ENCODE data around the gene MEI1. TPM values are rescaled to one million over a fixed set of nuclear protein-coding genes. Genes with fewer than 3 reads are reported as not detected.

MEI1 gene
- total and polyA plus RNA-seq, 4 experiments from 2014 or later, result 79.2 to 286 (median 118) TPM

DNA sequence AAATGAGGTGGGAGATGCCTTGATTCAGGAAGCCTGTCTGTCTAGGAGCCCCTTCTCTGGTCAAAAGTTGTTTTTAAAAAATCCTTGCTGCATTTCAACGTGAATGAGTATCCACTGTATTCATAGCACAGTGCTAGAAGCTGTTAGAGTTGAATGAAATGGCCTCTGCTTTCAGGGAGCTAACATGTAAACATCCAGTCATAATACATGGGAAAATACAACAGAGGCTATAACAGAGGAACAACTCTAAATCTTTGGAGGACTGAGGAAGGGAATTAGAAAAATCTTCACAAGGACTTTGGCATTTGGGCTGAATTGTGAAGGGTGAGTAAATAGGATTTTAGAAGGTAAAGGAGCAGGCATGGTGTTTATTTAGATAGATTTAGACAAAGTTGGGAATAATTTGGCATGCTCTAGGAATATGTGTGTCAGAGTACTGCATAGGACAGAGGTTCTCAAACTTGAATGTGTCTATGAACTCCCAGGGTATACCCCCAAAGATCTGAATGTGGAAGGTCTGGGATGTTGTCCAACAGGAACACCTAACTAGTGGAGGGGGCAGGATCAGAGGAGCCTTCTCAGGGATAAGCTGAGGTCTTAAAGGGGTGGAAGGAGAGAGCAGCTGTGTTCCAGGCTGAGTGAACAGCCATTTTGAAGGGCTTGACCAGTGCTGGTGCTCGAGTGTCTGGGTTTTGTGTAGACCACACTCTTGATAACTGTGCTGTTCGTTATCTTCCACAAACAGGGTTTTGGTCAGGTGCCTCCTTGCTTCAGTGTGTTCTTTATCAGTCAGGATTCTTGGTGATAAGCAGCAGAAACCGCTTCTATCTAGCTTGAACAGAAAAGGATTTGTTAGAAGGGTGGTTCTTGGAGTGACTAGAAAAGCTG, 146.3 kb downstream of the MEI1 start:
- Histone ChIP-seq H3K4me1 (ENCODE audit: insufficient read depth, low read length) (peaks cover 58% of the 10 kb centered on the region), H3K4me3 (ENCODE audit: low read length in 2 of 2) (no peak overlapping the region), H3K27ac (ENCODE audit: low read depth, low read length) (no peak overlapping the region), H3K9me3 (ENCODE audit: control insufficient read depth in 1 of 2, low read length in 2 of 2) (no peaks in the 10 kb centered on the region), H3K27me3 (ENCODE audit: insufficient read depth, low read length) (no peaks in the 10 kb centered on the region), H3K36me3 (ENCODE audit: insufficient read depth, low read length) (no peaks in the 10 kb centered on the region)
- no peaks in the 10 kb centered on the region for H3K27me3 Mint-ChIP-seq
- ChIA-PET CTCF (ENCODE audit: partially characterized antibody) (interaction anchor here (1.0 to 2.8 kb wide), 5 partner anchors 10 to 99 kb away, joined by 3 to 17 read pairs (median 4); no protein-coding TSS in a partner anchor), POLR2A (ENCODE audit: partially characterized antibody) (interaction anchor here (1.3 to 4.9 kb wide), 5 partner anchors 12 to 95 kb away, joined by 4 to 30 read pairs (median 5); partner anchors contain the start of gene SREBF2)
- intact Hi-C loops (cut with micrococcal nuclease), result no loop called here
- peaks cover 3 to 7% of the 10 kb centered on the region in 2 donors for H3K36me3 Mint-ChIP-seq
- peaks cover 51 to 72% (median 61%) of the 10 kb centered on the region in 4 donors for H3K4me1 Mint-ChIP-seq
- H3K27ac Mint-ChIP-seq, result peak overlapping the region in 5 of 7 donors; percentile 1 to 70 (median 15)
- DNase-seq, result no peak
- H3K4me3 Mint-ChIP-seq, result no peak overlapping the region
- no peaks in the 10 kb centered on the region for H3K9me3 Mint-ChIP-seq

- intact Hi-C loops (cut with micrococcal nuclease), result no loop called here
- no peaks in the 10 kb centered on the region for H3K27me3 ChIP-seq (ENCODE audit: insufficient read depth, low read length)
- Mint-ChIP-seq H3K27me3 (no peaks in the 10 kb centered on the region), H3K27ac (peak overlapping the region in 5 of 7 donors; percentile 0 to 62 (median 23)), H3K36me3 (peaks cover 3 to 6% of the 10 kb centered on the region in 2 donors), H3K4me3 (peak overlapping the region in 2 of 8 donors; percentile 17 to 43), H3K9me3 (no peaks in the 10 kb centered on the region), H3K4me1 (peaks cover 46 to 64% (median 54%) of the 10 kb centered on the region in 4 donors)
- H3K4me3 ChIP-seq (ENCODE audit: low read length in 2 of 2), result no peak overlapping the region
- H3K9me3 ChIP-seq (ENCODE audit: control insufficient read depth in 1 of 2, low read length in 2 of 2), result no peaks in the 10 kb centered on the region
- no peak for DNase-seq
- H3K4me1 ChIP-seq (ENCODE audit: insufficient read depth, low read length), result peaks cover 51% of the 10 kb centered on the region
- H3K36me3 ChIP-seq (ENCODE audit: insufficient read depth, low read length), result no peaks in the 10 kb centered on the region
- H3K27ac ChIP-seq (ENCODE audit: low read depth, low read length), result no peak overlapping the region
- ChIA-PET POLR2A (ENCODE audit: partially characterized antibody) (interaction anchor here (1.3 to 2.1 kb wide), 4 partner anchors 13 to 94 kb away, joined by 4 to 9 read pairs (median 4); partner anchors contain the start of gene SREBF2), CTCF (ENCODE audit: partially characterized antibody) (interaction anchor here (1.0 to 2.8 kb wide), 7 partner anchors 9 to 180 kb away, joined by 3 to 17 read pairs (median 4); no protein-coding TSS in a partner anchor)
These were observed 147.1 kb downstream of the MEI1 start for GRCh38 chr22:41846268-41846987.

GRCh38 chr22:41847300-41847699, 148.0 kb downstream of the MEI1 start:
- Histone ChIP-seq H3K27me3 (ENCODE audit: insufficient read depth, low read length) (no peaks in the 10 kb centered on the region), H3K27ac (ENCODE audit: low read depth, low read length) (no peak overlapping the region), H3K9me3 (ENCODE audit: control insufficient read depth in 1 of 2, low read length in 2 of 2) (no peaks in the 10 kb centered on the region), H3K4me3 (ENCODE audit: low read length in 2 of 2) (no peak overlapping the region), H3K36me3 (ENCODE audit: insufficient read depth, low read length) (no peaks in the 10 kb centered on the region), H3K4me1 (ENCODE audit: insufficient read depth, low read length) (peaks cover 48% of the 10 kb centered on the region)
- Mint-ChIP-seq H3K27me3 (no peaks in the 10 kb centered on the region), H3K4me3 (peak overlapping the region in 3 of 8 donors; percentile 1 to 17 (median 11)), H3K9me3 (no peaks in the 10 kb centered on the region), H3K27ac (peak overlapping the region in 6 of 7 donors; percentile 6 to 72 (median 40)), H3K4me1 (peaks cover 43 to 61% (median 51%) of the 10 kb centered on the region in 4 donors), H3K36me3 (peaks cover 3 to 4% of the 10 kb centered on the region in 2 donors)
- intact Hi-C loops (cut with micrococcal nuclease), result no loop called here
- DNase-seq, result no peak
- ChIA-PET CTCF (ENCODE audit: partially characterized antibody) (interaction anchor here (1.0 to 2.8 kb wide), 5 partner anchors 10 to 180 kb away, joined by 3 to 17 read pairs (median 4); no protein-coding TSS in a partner anchor), POLR2A (ENCODE audit: partially characterized antibody) (interaction anchor here (0.6 to 2.1 kb wide), 4 partner anchors 11 to 50 kb away, joined by 4 to 9 read pairs (median 6); partner anchors contain the start of gene SREBF2)

DNA sequence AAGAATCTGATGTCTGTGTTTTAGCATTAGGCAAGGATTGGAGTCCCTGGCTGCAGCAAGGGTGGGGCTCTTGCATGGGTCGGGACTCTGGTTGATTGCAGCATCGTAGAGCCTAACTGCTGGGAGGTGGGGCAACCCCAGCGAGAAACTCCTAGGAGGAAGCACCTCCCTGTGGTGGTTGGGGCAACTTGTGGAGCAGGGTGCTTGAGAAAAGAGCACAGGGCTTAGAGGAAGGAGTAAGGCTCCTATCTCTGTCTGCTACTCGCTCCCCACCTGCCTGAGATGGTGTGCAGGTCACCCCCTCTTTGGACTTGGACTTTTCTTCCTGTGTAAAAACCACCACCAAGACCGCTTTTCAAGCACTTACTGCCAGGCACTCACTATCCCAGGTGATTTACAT, 149.2 kb downstream of the MEI1 start:
- Mint-ChIP-seq H3K27me3 (no peaks in the 10 kb centered on the region), H3K27ac (peak overlapping the region in 2 of 7 donors; percentile 36 to 72), H3K36me3 (peaks cover 3 to 5% of the 10 kb centered on the region in 2 donors), H3K4me3 (peak overlapping the region in 1 of 8 donors; percentile 3), H3K4me1 (peaks cover 39 to 56% (median 44%) of the 10 kb centered on the region in 4 donors), H3K9me3 (no peaks in the 10 kb centered on the region)
- ChIA-PET CTCF (ENCODE audit: partially characterized antibody) (no interaction called here), POLR2A (ENCODE audit: partially characterized antibody) (no interaction called here)
- Histone ChIP-seq H3K9me3 (ENCODE audit: control insufficient read depth in 1 of 2, low read length in 2 of 2) (no peaks in the 10 kb centered on the region), H3K27me3 (ENCODE audit: insufficient read depth, low read length) (no peaks in the 10 kb centered on the region), H3K4me3 (ENCODE audit: low read length in 2 of 2) (no peak overlapping the region), H3K36me3 (ENCODE audit: insufficient read depth, low read length) (no peaks in the 10 kb centered on the region), H3K4me1 (ENCODE audit: insufficient read depth, low read length) (peaks cover 36% of the 10 kb centered on the region), H3K27ac (ENCODE audit: low read depth, low read length) (no peak overlapping the region)
- no peak for DNase-seq
- intact Hi-C loops (cut with micrococcal nuclease), result no loop called here

Other genes with a start within 250 kb of the MEI1 start
- gene PHF5A, start 230.8 kb upstream of the MEI1 start, total RNA-seq, result 10 to 100 TPM; 37.7 to 39.2 TPM
- gene PHF5A, start 230.8 kb upstream of the MEI1 start, polyA plus RNA-seq, result 10 to 100 TPM; 19.7 to 31.6 TPM
- gene ACO2, start 230.4 kb upstream of the MEI1 start, total RNA-seq, result 10 to 100 TPM; 64.8 to 65.0 TPM
- gene ACO2, start 230.4 kb upstream of the MEI1 start, polyA plus RNA-seq, result 10 to 100 TPM; 79.6 to 81.2 TPM
- 10 to 100 TPM; 43.6 to 43.7 TPM for gene POLR3H, start 155.0 kb upstream of the MEI1 start, total RNA-seq
- gene POLR3H, start 155.0 kb upstream of the MEI1 start, polyA plus RNA-seq, result 10 to 100 TPM; 20.7 to 21.8 TPM
- not detected for gene CSDC2, start 138.5 kb upstream of the MEI1 start, total RNA-seq
- not detected for gene CSDC2, start 138.5 kb upstream of the MEI1 start, polyA plus RNA-seq
- gene PMM1, start 109.7 kb upstream of the MEI1 start, total RNA-seq, result 10 to 100 TPM; 31.7 to 32.9 TPM
- gene PMM1, start 109.7 kb upstream of the MEI1 start, polyA plus RNA-seq, result 10 to 100 TPM; 32.0 to 45.7 TPM
- 10 to 100 TPM; 26.2 to 28.7 TPM for gene DESI1, start 78.5 kb upstream of the MEI1 start, total RNA-seq
- 10 to 100 TPM in 1 of 2 donors, 1 to 10 TPM in 1; 9.5 to 13.6 TPM for gene DESI1, start 78.5 kb upstream of the MEI1 start, polyA plus RNA-seq
- gene XRCC6, start 78.2 kb upstream of the MEI1 start, total RNA-seq, result 100 to 1,000 TPM; 174 to 181 TPM
- 100 to 1,000 TPM; 441 to 593 TPM for gene XRCC6, start 78.2 kb upstream of the MEI1 start, polyA plus RNA-seq
- gene SNU13, start 10.6 kb upstream of the MEI1 start, total RNA-seq, result 100 to 1,000 TPM; 123 to 129 TPM
- gene SNU13, start 10.6 kb upstream of the MEI1 start, polyA plus RNA-seq, result 100 to 1,000 TPM; 290 to 298 TPM
- gene CCDC134, start 101.2 kb downstream of the MEI1 start, total RNA-seq, result 10 to 100 TPM; 23.2 to 27.8 TPM
- gene CCDC134, start 101.2 kb downstream of the MEI1 start, polyA plus RNA-seq, result 1 to 10 TPM; 1.2 to 2.7 TPM
- gene SREBF2, start 133.6 kb downstream of the MEI1 start, total RNA-seq, result 100 to 1,000 TPM; 109 to 112 TPM
- gene SREBF2, start 133.6 kb downstream of the MEI1 start, polyA plus RNA-seq, result 10 to 100 TPM; 14.5 to 23.6 TPM
- not detected for gene SHISA8, start 215.6 kb downstream of the MEI1 start, total RNA-seq
- not detected for gene SHISA8, start 215.6 kb downstream of the MEI1 start, polyA plus RNA-seq
- gene TNFRSF13C, start 227.3 kb downstream of the MEI1 start, total RNA-seq, result 10 to 100 TPM; 14.3 to 14.8 TPM
- 1 to 10 TPM in 1 of 2 donors, under 1 TPM in 1; 0.37 to 1.4 TPM for gene TNFRSF13C, start 227.3 kb downstream of the MEI1 start, polyA plus RNA-seq
- gene CENPM, start 247.6 kb downstream of the MEI1 start, total RNA-seq, result 10 to 100 TPM in 1 of 2 experiments, 1 to 10 TPM in 1; 7.6 to 12.0 TPM
- gene CENPM, start 247.6 kb downstream of the MEI1 start, polyA plus RNA-seq, result 10 to 100 TPM; 14.1 to 19.2 TPM